Stimulated activated CD8-positive, alpha-beta memory T cell treated with anti-CD3 and anti-CD28 coated beads, Interleukin-7, amount 100 ng/mL, for 1 hour (primary cell): Measurements from ENCODE around the gene CHCHD3.

Experiments used
- DNase-seq, 2 donors: peaks; one replicate each; pipeline ENCODE4 v3.0.0-alpha.2; 2020; ENCODE audit warnings: low read depth in 2 of 2

The CHCHD3 gene

DNA sequence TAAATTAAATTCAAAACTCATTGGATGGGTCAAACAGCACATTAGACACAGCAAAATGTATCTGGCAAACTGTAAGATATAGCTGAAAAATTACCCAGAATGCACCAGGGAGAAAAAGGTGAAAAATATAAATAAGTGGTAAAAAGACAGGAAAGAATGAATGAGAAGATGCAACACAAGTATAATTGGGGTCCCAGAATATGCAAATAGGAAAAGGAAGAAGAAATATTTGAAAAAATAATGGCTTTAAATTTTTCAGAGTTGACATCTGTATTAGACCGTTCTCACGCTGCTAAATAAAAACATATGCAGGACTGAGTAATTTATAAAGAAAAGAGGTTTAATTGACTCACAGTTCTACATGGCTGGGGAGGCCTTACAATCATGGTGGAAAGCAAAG is 337.9 kb downstream of the CHCHD3 start:
- DNase-seq = no peak

DNA sequence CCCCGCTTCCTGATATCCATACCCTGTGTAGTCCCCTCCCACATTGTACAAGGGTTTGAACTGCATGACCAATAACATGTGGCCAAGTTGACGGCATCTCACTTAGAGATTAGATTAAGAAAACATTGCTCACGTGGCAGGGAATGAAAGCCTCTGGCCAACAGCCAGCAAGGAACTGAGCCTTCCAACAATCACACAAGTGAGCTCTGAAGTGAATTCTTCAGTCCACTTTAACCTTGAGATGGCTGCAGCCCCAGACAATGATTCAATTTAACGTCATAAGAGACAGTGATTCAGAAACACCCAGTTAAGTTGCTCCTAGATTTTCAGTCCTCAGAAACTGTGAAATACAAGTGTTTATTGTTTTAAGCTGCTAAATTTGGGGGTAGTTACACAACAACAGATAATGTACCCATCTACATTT is 339.7 kb downstream of the CHCHD3 start:
- no peak for DNase-seq

DNA sequence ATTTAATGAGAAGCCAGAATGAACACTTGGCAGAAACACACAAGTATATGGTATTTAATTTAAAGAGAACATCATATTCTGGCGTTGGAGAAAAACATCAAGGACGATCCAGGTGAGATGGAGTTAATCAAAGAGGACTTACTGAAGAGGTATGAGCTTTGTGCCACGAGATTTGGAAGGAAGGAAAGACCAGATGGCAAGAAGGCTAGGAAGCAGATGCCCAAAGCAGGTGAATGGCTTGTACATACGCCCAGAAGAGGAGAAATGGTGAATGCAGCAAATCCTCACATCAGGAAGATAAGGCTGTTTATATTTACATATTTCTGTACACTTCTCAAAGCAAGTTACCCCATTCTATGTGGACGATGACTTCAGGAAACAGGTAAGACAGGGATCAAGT is 341.7 kb downstream of the CHCHD3 start:
- no peak for DNase-seq

DNA sequence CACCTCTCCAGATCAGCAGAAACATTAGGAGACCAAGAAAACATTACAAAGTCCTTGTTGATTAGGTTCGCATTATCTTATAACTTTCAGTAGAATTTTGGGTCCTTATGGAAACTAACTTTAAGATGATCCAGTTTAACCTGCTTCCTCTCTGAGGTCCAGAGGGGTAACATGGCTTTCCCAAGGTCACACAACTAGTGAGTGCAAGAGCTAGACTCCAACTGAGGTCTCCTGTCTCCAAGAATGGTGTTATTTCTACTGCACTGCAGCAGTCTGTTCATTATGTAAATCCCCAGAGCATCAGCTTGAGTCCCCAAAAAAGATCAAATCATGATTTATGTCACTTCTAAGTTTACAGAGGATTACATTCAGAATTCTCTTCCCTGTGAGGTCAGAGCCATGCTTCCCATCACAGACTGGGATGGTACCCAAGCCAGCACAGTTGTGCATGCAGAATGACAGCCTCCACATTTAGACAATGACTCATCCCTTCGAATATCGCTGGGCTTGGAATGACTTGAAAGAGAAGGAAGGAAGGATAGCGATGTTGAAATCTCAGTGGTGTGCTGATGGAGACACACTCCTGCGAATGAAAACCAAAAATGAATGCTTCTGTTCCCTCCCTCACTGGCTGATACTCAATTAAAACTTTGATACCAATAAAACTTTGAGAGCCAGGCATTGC is 342.5 kb downstream of the CHCHD3 start:
- no peak for DNase-seq

DNA sequence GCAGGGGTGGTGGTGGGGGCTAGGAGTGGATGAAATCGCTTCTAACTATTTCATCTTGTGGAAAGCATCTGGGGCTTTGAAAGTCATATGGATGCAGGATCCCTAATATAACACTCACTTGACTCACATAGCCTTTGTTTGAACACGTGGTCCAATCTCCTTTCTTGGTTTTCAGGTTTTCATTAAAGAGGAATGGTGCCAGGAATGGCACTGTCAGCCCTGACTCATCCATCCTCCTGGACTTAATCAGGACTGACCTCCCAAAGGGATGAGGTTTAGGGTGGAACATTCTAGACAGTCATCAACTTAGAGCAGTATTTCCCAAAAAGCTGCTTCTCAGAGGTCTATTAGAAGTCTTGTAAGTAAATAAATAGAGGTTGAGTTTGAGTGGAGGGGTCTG is 343.6 kb downstream of the CHCHD3 start:
- DNase-seq = no peak

DNA sequence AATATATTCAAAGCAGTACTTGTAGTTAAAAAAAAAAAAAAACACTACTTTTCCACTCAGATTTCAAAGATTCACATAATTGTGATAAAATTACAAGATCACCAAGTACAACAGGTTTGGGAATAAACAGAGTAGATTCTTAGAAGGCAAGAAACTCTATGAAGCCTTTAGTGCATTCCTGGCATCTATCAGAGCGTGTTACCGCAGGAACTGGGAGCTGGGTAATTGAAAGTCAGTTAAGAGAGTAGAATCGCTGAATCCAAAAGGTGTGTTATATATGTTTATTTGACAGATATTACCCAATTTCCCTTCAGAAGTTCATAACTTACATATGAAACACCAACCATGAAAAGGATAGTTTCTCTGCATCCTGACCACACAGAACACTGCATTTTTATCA is 346.4 kb downstream of the CHCHD3 start:
- DNase-seq = no peak
